ENCODE results near the gene COL16A1. TPM values are rescaled to one million over a fixed set of nuclear protein-coding genes. Genes with fewer than 3 reads are reported as not detected.

The COL16A1 gene
- total RNA-seq, 1 experiment from 2014 or later: 5.1 TPM

- DNase-seq (ENCODE audit: low read depth): no peak
- in situ Hi-C loops (cut with HindIII; ENCODE audit: low pct_unique_long_range_greater_than_20kb, low sequenced_read_pairs): no loop called here
Observed at GRCh38 chr1:31624309-31624708, 79.5 kb downstream of the COL16A1 start.

- in situ Hi-C loops (cut with HindIII; ENCODE audit: low pct_unique_long_range_greater_than_20kb, low sequenced_read_pairs): no loop called here
- no peak for DNase-seq (ENCODE audit: low read depth)
Observed at GRCh38 chr1:31623365-31623764, 80.5 kb downstream of the COL16A1 start.

GRCh38 chr1:31621847-31622730, 81.7 kb downstream of the COL16A1 start:
- DNase-seq (ENCODE audit: low read depth): no peak

GRCh38 chr1:31621498-31621820, 82.4 kb downstream of the COL16A1 start:
- DNase-seq (ENCODE audit: low read depth): no peak
- in situ Hi-C loops (cut with HindIII; ENCODE audit: low pct_unique_long_range_greater_than_20kb, low sequenced_read_pairs): no loop called here

More at GRCh38 chr1:31621847-31622730, 81.7 kb downstream of the COL16A1 start:
- in situ Hi-C loops (cut with HindIII; ENCODE audit: low pct_unique_long_range_greater_than_20kb, low sequenced_read_pairs): no loop called here

GRCh38 chr1:31620631-31621497, 83.0 kb downstream of the COL16A1 start:
- in situ Hi-C loops (cut with HindIII; ENCODE audit: low pct_unique_long_range_greater_than_20kb, low sequenced_read_pairs): no loop called here

GRCh38 chr1:31618916-31619846, 84.6 kb downstream of the COL16A1 start:
- no peak for DNase-seq (ENCODE audit: low read depth)
- in situ Hi-C loops (cut with HindIII; ENCODE audit: low pct_unique_long_range_greater_than_20kb, low sequenced_read_pairs): no loop called here

More at GRCh38 chr1:31620631-31621497, 83.0 kb downstream of the COL16A1 start:
- no peak for DNase-seq (ENCODE audit: low read depth)

GRCh38 chr1:31617916-31618746, 85.7 kb downstream of the COL16A1 start:
- in situ Hi-C loops (cut with HindIII; ENCODE audit: low pct_unique_long_range_greater_than_20kb, low sequenced_read_pairs): no loop called here
- DNase-seq (ENCODE audit: low read depth): no peak

- in situ Hi-C loops (cut with HindIII; ENCODE audit: low pct_unique_long_range_greater_than_20kb, low sequenced_read_pairs): no loop called here
- no peak for DNase-seq (ENCODE audit: low read depth)
Observed at GRCh38 chr1:31617218-31617915, 86.5 kb downstream of the COL16A1 start, which contains the start of gene HCRTR1. Gene HCRTR1 (plus strand): TSS chr1:31617689. CDS start chr1:31619193, 1,504 bp downstream.

GRCh38 chr1:31615939-31616338, 87.9 kb downstream of the COL16A1 start:
- in situ Hi-C loops (cut with HindIII; ENCODE audit: low pct_unique_long_range_greater_than_20kb, low sequenced_read_pairs): no loop called here
- DNase-seq (ENCODE audit: low read depth): no peak

GRCh38 chr1:31615414-31615813, 88.4 kb downstream of the COL16A1 start:
- DNase-seq (ENCODE audit: low read depth): no peak
- in situ Hi-C loops (cut with HindIII; ENCODE audit: low pct_unique_long_range_greater_than_20kb, low sequenced_read_pairs): no loop called here

- no peak for DNase-seq (ENCODE audit: low read depth)
- in situ Hi-C loops (cut with HindIII; ENCODE audit: low pct_unique_long_range_greater_than_20kb, low sequenced_read_pairs): no loop called here
Observed at GRCh38 chr1:31614414-31615005, 89.3 kb downstream of the COL16A1 start.

GRCh38 chr1:31609514-31610118, 94.2 kb downstream of the COL16A1 start:
- DNase-seq (ENCODE audit: low read depth): no peak
- in situ Hi-C loops (cut with HindIII; ENCODE audit: low pct_unique_long_range_greater_than_20kb, low sequenced_read_pairs): no loop called here

GRCh38 chr1:31607360-31607759, 96.5 kb downstream of the COL16A1 start:
- no peak for DNase-seq (ENCODE audit: low read depth)
- in situ Hi-C loops (cut with HindIII; ENCODE audit: low pct_unique_long_range_greater_than_20kb, low sequenced_read_pairs): no loop called here

GRCh38 chr1:31605908-31606427, 97.8 kb downstream of the COL16A1 start:
- in situ Hi-C loops (cut with HindIII; ENCODE audit: low pct_unique_long_range_greater_than_20kb, low sequenced_read_pairs): no loop called here
- DNase-seq (ENCODE audit: low read depth): no peak

Measured in Caki2 (cell line).